GM12801 (cell line): ENCODE measurements around the gene CATSPER3.

Experiments used
- TF ChIP-seq, protein P1 (sequence below): IDR thresholded peaks from one replicate; pipeline ENCODE4 v1.5.1; 2011; ENCODE audit warnings: control low read depth; ENCODE audit not compliant: insufficient read length; ENCODE audit errors: extremely low read depth

CATSPER3 gene

DNA sequence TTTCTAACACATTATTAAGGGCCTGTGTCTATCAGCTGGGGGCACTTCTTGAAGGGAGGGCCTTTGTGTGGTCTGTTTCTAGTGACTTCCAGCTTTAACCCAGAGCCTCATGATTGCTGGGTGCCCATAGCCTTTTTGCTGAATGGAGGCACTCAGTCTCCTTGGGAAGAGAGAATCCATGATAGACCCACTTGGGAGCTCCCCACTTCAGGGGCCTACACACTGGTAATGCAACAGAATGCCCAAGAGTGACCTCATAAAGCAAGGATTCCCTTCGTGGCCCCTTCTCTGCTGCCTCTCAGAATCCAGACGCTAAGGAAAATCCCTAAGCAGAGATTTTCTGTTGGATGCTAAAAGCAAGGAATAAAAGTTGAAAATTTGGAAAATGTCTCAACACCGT lies at the start of gene CATSPER3:
CATSPER3 (plus strand) TSS at position 301 of the 400 bp plus-strand sequence; CDS start at position 386, 85 bp downstream.
- TF ChIP-seq, protein P1, sequence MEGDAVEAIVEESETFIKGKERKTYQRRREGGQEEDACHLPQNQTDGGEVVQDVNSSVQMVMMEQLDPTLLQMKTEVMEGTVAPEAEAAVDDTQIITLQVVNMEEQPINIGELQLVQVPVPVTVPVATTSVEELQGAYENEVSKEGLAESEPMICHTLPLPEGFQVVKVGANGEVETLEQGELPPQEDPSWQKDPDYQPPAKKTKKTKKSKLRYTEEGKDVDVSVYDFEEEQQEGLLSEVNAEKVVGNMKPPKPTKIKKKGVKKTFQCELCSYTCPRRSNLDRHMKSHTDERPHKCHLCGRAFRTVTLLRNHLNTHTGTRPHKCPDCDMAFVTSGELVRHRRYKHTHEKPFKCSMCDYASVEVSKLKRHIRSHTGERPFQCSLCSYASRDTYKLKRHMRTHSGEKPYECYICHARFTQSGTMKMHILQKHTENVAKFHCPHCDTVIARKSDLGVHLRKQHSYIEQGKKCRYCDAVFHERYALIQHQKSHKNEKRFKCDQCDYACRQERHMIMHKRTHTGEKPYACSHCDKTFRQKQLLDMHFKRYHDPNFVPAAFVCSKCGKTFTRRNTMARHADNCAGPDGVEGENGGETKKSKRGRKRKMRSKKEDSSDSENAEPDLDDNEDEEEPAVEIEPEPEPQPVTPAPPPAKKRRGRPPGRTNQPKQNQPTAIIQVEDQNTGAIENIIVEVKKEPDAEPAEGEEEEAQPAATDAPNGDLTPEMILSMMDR: no peak

DNA sequence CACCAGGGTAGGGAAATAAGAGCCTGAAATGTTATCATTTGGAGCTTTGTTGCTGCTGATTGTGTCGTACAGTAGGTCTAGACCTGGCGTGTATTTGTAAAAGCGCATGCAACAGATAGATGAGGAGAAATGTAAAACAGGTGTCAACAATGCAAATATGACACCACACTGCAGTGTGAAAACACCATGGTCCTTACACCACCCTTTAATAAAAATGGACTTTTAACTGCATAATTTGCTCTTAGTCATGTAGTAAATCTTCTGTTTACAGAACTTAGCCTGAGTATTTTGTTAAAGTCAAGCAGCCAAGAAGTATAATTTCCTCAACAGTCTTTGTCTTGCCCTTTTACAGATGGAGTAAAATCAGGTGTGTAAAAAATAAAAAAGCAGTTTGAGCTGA lies 48.8 kb upstream of the CATSPER3 start:
- TF ChIP-seq, protein P1: no peak

DNA sequence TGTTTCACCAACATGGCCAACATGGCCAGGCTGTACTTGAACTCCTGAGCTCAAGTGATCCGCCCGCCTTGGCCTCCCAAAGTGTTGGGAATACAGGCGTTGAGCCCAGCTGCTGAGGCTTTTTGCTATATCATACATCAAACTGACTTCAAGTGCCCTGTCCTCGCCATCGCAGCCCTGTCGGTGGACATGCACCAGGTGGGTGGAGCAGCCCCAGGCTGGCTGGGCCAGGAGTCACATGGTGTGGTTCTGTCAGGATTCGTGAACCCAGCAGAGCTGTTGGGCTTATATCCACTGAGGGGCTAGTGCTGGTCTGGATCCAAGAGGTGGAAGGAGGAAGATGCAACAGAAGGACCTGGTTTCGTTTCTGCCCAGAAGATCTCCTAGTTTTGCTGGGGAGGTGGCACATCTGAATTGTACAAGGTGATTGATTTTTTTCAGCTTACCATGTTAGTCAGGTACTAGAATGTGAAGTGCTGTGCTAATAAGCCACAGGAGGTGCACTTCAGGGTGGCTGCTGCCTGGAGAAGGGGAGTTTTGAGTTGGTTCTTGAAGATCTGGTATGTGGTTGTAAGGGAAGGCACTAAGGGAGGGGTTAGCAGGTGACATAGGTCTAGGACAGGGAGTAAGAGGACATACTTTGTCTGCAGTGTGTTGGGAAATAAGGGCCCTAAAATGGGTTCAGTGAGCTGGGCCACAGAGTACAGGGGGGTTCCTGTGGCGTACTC lies 46.7 kb upstream of the CATSPER3 start:
- TF ChIP-seq, protein P1: no peak

DNA sequence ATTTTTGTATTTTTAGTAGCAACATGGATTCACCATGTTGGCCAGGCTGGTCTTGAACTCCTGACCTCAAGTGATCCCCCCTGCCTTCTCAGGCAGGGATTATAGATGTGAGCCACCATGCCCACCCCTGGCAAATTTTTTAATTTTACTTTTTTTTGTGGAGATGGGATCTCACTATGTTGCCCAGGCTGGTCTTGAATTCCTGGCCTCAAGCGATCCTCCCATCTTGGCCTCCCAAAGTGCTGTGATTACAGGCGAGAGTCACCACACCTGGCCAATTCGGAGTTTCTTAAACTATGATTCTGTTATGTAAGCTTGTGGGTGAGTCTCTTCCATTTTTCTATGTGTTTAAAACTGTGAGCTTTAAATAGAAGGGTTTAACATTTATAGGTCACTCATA lies 35.2 kb upstream of the CATSPER3 start:
- TF ChIP-seq, protein P1: no peak

DNA sequence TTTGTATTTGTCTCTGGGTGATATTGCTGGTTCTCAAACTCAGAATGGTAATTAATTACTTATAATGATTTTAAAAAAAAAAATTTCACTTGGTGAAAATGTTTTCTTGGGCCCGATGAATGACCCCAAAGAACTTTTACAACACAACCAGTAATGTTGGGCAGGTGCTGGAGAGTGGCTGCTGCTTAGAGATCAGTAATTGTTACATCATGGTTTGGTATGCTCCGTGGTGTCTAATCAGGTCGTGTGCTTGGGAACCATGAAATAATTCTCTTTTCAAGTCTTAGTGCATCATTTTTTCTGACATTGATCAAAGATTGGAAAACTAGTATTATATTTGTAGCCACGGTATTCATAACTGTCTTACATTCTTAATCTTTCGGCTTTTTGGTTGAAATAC lies 33.5 kb upstream of the CATSPER3 start:
- TF ChIP-seq, protein P1: no peak

DNA sequence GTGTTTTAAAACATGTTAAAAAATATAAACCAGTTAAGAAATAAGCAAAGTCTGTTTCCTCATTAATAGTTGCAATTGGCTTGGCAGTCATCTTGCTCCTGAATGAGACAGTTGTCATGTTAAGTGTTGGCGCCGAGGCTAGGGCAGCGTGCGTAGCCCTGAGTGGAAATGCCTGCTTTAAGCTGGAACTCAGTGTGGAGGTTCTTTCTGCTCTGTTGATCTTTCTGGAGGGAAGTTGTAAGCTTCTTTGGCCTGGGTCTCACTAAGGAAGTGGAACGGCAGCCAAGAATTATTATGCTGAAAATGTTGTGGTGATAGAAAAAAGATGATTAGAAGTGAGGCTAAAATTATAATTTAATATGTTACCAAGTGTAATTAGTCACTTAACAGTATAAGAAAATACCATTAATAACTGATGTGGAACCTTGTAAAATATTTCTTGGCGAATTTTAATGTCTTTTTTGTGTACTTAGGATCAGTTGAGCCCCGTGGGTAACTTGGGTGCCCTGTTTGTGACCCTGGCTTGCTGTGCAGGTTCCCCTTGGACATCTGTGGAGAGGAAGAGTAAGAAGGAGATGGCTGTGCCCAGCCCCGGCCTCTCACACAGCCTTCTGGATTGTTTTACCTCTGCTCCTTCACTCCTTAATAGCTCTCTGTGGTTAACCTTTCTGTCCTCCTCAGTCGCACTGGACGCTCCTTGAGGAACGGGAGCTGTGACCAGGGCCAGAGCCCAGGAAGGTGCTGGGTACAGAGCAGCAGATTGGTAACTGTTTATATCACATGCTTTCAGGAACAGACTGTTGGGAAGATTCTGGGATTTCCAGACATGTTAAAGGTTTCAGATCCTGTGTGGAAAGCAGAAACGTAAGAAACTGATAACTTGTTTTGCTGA lies 31.8 kb upstream of the CATSPER3 start:
- TF ChIP-seq, protein P1: no peak

DNA sequence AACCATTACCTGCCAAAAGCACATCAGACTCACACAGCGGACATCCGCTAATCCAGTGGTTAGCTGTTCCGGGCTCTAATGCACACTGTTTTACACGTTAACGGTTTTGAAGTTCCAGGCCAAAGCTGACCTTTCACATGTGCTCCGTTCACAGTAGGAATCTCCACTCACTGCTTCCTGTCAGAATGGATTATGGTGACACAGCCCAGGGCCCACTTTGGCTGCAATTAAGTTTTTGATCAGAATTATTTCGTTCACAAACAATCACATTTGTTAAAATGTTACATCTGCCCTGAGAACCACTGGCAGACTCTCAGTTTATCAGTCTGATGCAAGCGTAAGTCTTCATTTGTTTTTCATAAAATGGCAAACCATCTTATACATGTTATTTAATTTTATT lies 30.2 kb upstream of the CATSPER3 start:
- TF ChIP-seq, protein P1: no peak
